ENCODE measurements around the gene MT1H. TPM values are rescaled to one million over a fixed set of nuclear protein-coding genes. Genes with fewer than 3 reads are reported as not detected.

Gene MT1H
- total RNA-seq, 1 donor, result not detected

GRCh38 chr16:56647641-56648431, 21.8 kb upstream of the MT1H start:
- Histone ChIP-seq H3K79me2 (ENCODE audit: insufficient read depth, low read length) (no peaks in the 10 kb centered on the region), H2AFZ (ENCODE audit: low read length) (no peak overlapping the region), H3K4me3 (ENCODE audit: insufficient read depth, low read length) (no peak overlapping the region), H3K9me3 (ENCODE audit: low read depth, low read length) (no peaks in the 10 kb centered on the region), H3K27ac (ENCODE audit: low read depth, low read length) (no peak overlapping the region), H3K4me2 (ENCODE audit: insufficient read depth, low read length) (no peak overlapping the region), H3K36me3 (ENCODE audit: insufficient read depth, low read length) (no peaks in the 10 kb centered on the region), H3K27me3 (ENCODE audit: insufficient read depth, low read length) (peaks cover 57% of the 10 kb centered on the region), H4K20me1 (ENCODE audit: insufficient read depth, low read length) (no peaks in the 10 kb centered on the region), H3K4me1 (ENCODE audit: insufficient read depth, low read length) (peaks cover 3% of the 10 kb centered on the region)
- no peak for TF ChIP-seq CTCF (IDR thresholded peaks at IDR 0.05; ENCODE audit: extremely low read depth, low read depth, low read length)
- no peak for DNase-seq (ENCODE audit: insufficient read length, low spot score, missing footprints)

DNA sequence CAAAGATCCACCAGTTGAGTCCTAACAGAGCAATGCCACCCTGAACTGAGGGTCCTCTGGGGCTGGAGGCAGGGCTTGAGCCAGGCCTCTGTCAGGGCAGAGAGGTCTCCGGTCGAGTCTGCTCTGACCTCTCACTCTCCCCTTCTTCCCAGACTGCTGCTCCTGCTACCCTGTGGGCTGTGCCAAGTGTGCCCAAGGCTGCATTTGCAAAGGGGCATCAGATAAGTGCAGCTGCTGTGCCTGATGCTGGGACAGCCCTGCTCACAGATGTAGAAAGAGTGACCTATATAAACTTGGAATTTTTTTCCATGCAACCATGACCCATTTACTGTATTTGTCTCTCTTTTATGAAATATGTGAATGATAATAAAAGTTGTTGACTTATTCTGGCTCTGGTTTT, 20.3 kb upstream of the MT1H start:
- peaks cover 59% of the 10 kb centered on the region for H3K27me3 ChIP-seq (ENCODE audit: insufficient read depth, low read length)

GRCh38 chr16:56649820-56650219, 19.8 kb upstream of the MT1H start:
- no peak for DNase-seq (ENCODE audit: insufficient read length, low spot score, missing footprints)
- Histone ChIP-seq H3K27ac (ENCODE audit: low read depth, low read length) (no peak overlapping the region), H3K4me2 (ENCODE audit: insufficient read depth, low read length) (no peak overlapping the region), H3K79me2 (ENCODE audit: insufficient read depth, low read length) (no peaks in the 10 kb centered on the region), H2AFZ (ENCODE audit: low read length) (no peak overlapping the region), H3K9me3 (ENCODE audit: low read depth, low read length) (no peaks in the 10 kb centered on the region), H3K27me3 (ENCODE audit: insufficient read depth, low read length) (peaks cover 54% of the 10 kb centered on the region), H3K4me3 (ENCODE audit: insufficient read depth, low read length) (no peak overlapping the region), H3K36me3 (ENCODE audit: insufficient read depth, low read length) (no peaks in the 10 kb centered on the region), H3K4me1 (ENCODE audit: insufficient read depth, low read length) (no peaks in the 10 kb centered on the region), H4K20me1 (ENCODE audit: insufficient read depth, low read length) (no peaks in the 10 kb centered on the region)
- no peak for TF ChIP-seq CTCF (IDR thresholded peaks at IDR 0.05; ENCODE audit: extremely low read depth, low read depth, low read length)

More for the DNA sequence above, 20.3 kb upstream of the MT1H start:
- Histone ChIP-seq H4K20me1 (ENCODE audit: insufficient read depth, low read length) (no peaks in the 10 kb centered on the region), H3K36me3 (ENCODE audit: insufficient read depth, low read length) (no peaks in the 10 kb centered on the region), H3K9me3 (ENCODE audit: low read depth, low read length) (no peaks in the 10 kb centered on the region), H3K4me3 (ENCODE audit: insufficient read depth, low read length) (no peak overlapping the region), H3K4me1 (ENCODE audit: insufficient read depth, low read length) (no peaks in the 10 kb centered on the region), H3K79me2 (ENCODE audit: insufficient read depth, low read length) (no peaks in the 10 kb centered on the region), H3K27ac (ENCODE audit: low read depth, low read length) (no peak overlapping the region), H2AFZ (ENCODE audit: low read length) (no peak overlapping the region), H3K4me2 (ENCODE audit: insufficient read depth, low read length) (no peak overlapping the region)
- DNase-seq (ENCODE audit: insufficient read length, low spot score, missing footprints), result no peak
- no peak for TF ChIP-seq CTCF (IDR thresholded peaks at IDR 0.05; ENCODE audit: extremely low read depth, low read depth, low read length)

- Histone ChIP-seq H3K9me3 (ENCODE audit: low read depth, low read length) (no peaks in the 10 kb centered on the region), H3K4me1 (ENCODE audit: insufficient read depth, low read length) (no peaks in the 10 kb centered on the region), H2AFZ (ENCODE audit: low read length) (no peak within 1 kb of the TSS), H3K79me2 (ENCODE audit: insufficient read depth, low read length) (no peaks in the 10 kb centered on the region), H4K20me1 (ENCODE audit: insufficient read depth, low read length) (no peaks in the 10 kb centered on the region), H3K36me3 (ENCODE audit: insufficient read depth, low read length) (no peaks in the 10 kb centered on the region), H3K27me3 (ENCODE audit: insufficient read depth, low read length) (peaks cover 44% of the 10 kb centered on the region), H3K4me3 (ENCODE audit: insufficient read depth, low read length) (no peak within 1 kb of the TSS), H3K27ac (ENCODE audit: low read depth, low read length) (no peak within 1 kb of the TSS), H3K4me2 (ENCODE audit: insufficient read depth, low read length) (no peak within 1 kb of the TSS)
- no peak for DNase-seq (ENCODE audit: insufficient read length, low spot score, missing footprints)
- no peak for TF ChIP-seq CTCF (IDR thresholded peaks at IDR 0.05; ENCODE audit: extremely low read depth, low read depth, low read length)
Observed at GRCh38 chr16:56651586-56651985, 18.0 kb upstream of the MT1H start, which contains the start of gene MT1B. MT1B (plus strand) TSS chr16:56651886; CDS start chr16:56651954, 68 bp downstream.

Measured in osteoblast (primary cell).